GM23338 (cell line): ENCODE results near the gene UBE2C. TPM values are rescaled to one million over a fixed set of nuclear protein-coding genes. Genes with fewer than 3 reads are reported as not detected.
A peak's percentile ranks its signal among the peaks of the same experiment; 100 is the strongest.
"Not testable (repeated sequence)": the region's sequence is repeated elsewhere in the genome, so short reads cannot be mapped to it uniquely, and the experiment has no call there.

Source experiments
- ATAC-seq: fragments of 200-7000 bp; cut with Tn5 transposase; 3 replicates; pipeline ENCODE4 v1.9.1; 2020
- DNase-seq: peaks from one replicate; pipeline ENCODE4 v3.0.0-alpha.2; 2015; ENCODE audit warnings: low spot score
- H2AFZ ChIP-seq: fragments of 200-600 bp; sonication (generic); 2 replicates; pipeline ENCODE4 v1.8.0; 2016; ENCODE audit warnings: antibody characterized with exemption, mild to moderate bottlenecking, moderate library complexity
- H3F3A ChIP-seq: fragments of 200-600 bp; sonication (generic); replicated peaks from 2 replicates; pipeline ENCODE4 v1.8.0; 2017; ENCODE audit warnings: antibody characterized with exemption, mixed run types, low read depth
- H3K27ac ChIP-seq: fragments of 200-600 bp; sonication (generic); 2 replicates; pipeline ENCODE4 v1.6.1; 2016; ENCODE audit warnings: low read depth
- H3K27me3 ChIP-seq: fragments of 200-600 bp; sonication (generic); 2 replicates; pipeline ENCODE4 v1.8.0; 2016; ENCODE audit warnings: mild to moderate bottlenecking, mixed run types, moderate library complexity; ENCODE audit not compliant: insufficient read depth
- H3K36me3 ChIP-seq: fragments of 200-600 bp; sonication (generic); 2 replicates; pipeline ENCODE4 v1.8.0; 2016; ENCODE audit warnings: mild to moderate bottlenecking; ENCODE audit not compliant: insufficient read depth
- H3K4me1 ChIP-seq: fragments of 200-600 bp; sonication (generic); 2 replicates; pipeline ENCODE4 v1.8.0; 2016; ENCODE audit warnings: mild to moderate bottlenecking, moderate library complexity; ENCODE audit not compliant: insufficient read depth
- H3K4me2 ChIP-seq: fragments of 200-600 bp; sonication (generic); 2 replicates; pipeline ENCODE4 v1.7.1; 2017; ENCODE audit warnings: mixed run types
- H3K4me3 ChIP-seq: fragments of 200-600 bp; sonication (generic); 2 replicates; pipeline ENCODE4 v1.6.1; 2016; ENCODE audit warnings: mixed run types
- H3K79me2 ChIP-seq: fragments of 200-600 bp; sonication (generic); replicated peaks from 2 replicates; pipeline ENCODE4 v1.8.0; 2017; ENCODE audit warnings: mild to moderate bottlenecking; ENCODE audit not compliant: insufficient read depth
- H3K9me2 ChIP-seq: fragments of 200-600 bp; sonication (generic); 2 replicates; pipeline ENCODE4 v1.8.0; 2017; ENCODE audit not compliant: insufficient read depth
- H4K20me1 ChIP-seq: fragments of 200-600 bp; sonication (generic); replicated peaks from 2 replicates; pipeline ENCODE4 v1.8.0; 2017; ENCODE audit warnings: mild to moderate bottlenecking; ENCODE audit not compliant: insufficient read depth
- H3K27ac Mint-ChIP-seq: 2 replicates; pipeline ENCODE4 v1.8.0; 2020; ENCODE audit warnings: inconsistent platforms, mild to moderate bottlenecking, moderate library complexity, mixed read lengths
- H3K27me3 Mint-ChIP-seq: 3 replicates; pipeline ENCODE4 v1.8.0; 2022; ENCODE audit warnings: low read depth, mild to moderate bottlenecking, moderate library complexity, mixed read lengths, inconsistent platforms; ENCODE audit not compliant: insufficient read depth, poor library complexity
- H3K36me3 Mint-ChIP-seq: 3 replicates; pipeline ENCODE4 v1.8.0; 2021; ENCODE audit warnings: low read depth, mild to moderate bottlenecking, inconsistent platforms, moderate library complexity, mixed read lengths
- H3K4me1 Mint-ChIP-seq: 3 replicates; pipeline ENCODE4 v1.8.0; 2020; ENCODE audit warnings: mild to moderate bottlenecking, inconsistent platforms, mixed read lengths
- H3K4me3 Mint-ChIP-seq: 3 replicates; pipeline ENCODE4 v1.8.0; 2021; ENCODE audit warnings: moderate library complexity, mild to moderate bottlenecking, inconsistent platforms, mixed read lengths
- H3K9me3 Mint-ChIP-seq: 3 replicates; pipeline ENCODE4 v1.8.0; 2020; ENCODE audit warnings: moderate library complexity, mild to moderate bottlenecking, inconsistent platforms, mixed read lengths
- CREB1 ChIP-seq: fragments of 250-450 bp; sonication (Bioruptor Pico); IDR thresholded peaks from 2 replicates; pipeline ENCODE4 v1.5.0; 2020; ENCODE audit warnings: low read depth, mild to moderate bottlenecking, moderate library complexity
- CTCF ChIP-seq, 2 experiments: fragments of 200-600 bp in 1 of 2; sonication (generic) in 1 of 2; conservative IDR thresholded peaks; 2 replicates each; pipeline versions ENCODE4 v1.5.1 to v1.6.1; 2016 to 2017; ENCODE audit warnings: antibody characterized with exemption in 2 of 2, low read depth in 2 of 2, mild to moderate bottlenecking in 2 of 2, moderate library complexity in 1 of 2
- NANOG ChIP-seq: IDR thresholded peaks from 2 replicates; pipeline ENCODE4 v1.6.1; 2016; ENCODE audit warnings: antibody characterized with exemption, borderline replicate concordance
- POLR2AphosphoS5 ChIP-seq: IDR thresholded peaks from 2 replicates; pipeline ENCODE4 v1.6.1; 2016; ENCODE audit warnings: antibody characterized with exemption, low read depth
- polyA plus RNA-seq: library from polyadenylated mRNA; unstranded; fragments of >200 nt; fragmentation: Nextera tagmentation; extraction: Ambion mirVana; gene quantifications from 2 replicates; pipeline ENCODE4 v1.2.1, GENCODE V29; 2016
- total RNA-seq: library from RNA; depleted of rRNA; stranded (reverse); fragments of >200 nt; shearing (Covaris generic); gene quantifications from 2 replicates; pipeline ENCODE4 v1.2.3, GENCODE V29; 2014

The UBE2C gene
- total and polyA plus RNA-seq, 2 experiments from 2014 or later = 247 to 698 TPM

GRCh38 chr20:45797510-45797909, 14.9 kb upstream of the UBE2C start:
- H3K4me3 ChIP-seq, H2AFZ ChIP-seq, ATAC-seq, H3K4me2 ChIP-seq, H3K9me2 ChIP-seq, H3K27me3 Mint-ChIP-seq, H3K9me3 Mint-ChIP-seq, H3K27ac ChIP-seq, H3K4me3 Mint-ChIP-seq, H4K20me1 ChIP-seq, H3K4me1 Mint-ChIP-seq, H3K27me3 ChIP-seq, H3K27ac Mint-ChIP-seq, H3K79me2 ChIP-seq, DNase-seq, H3F3A ChIP-seq: not testable (repeated sequence)
- H3K36me3 Mint-ChIP-seq = peaks cover 51% of the 10 kb centered on the region
- H3K4me1 ChIP-seq = peaks cover 10% of the 10 kb centered on the region; the same call in 1 of the 2 replicates
- H3K36me3 ChIP-seq = peaks cover 18% of the 10 kb centered on the region

DNA sequence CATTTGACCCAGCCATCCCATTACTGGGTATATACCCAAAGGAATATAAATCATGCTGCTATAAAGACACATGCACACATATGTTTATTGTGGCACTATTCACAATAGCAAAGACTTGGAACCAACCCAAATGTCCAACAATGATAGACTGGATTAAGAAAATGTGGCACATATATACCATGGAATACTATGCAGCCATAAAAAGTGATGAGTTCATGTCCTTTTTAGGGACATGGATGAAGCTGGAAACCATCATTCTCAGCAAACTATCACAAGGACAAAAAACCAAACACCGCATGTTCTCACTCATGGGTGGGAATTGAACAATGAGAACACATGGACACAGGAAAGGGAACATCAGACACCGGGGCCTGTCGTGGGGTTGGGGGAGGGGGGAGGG, 14.5 kb upstream of the UBE2C start:
- H3F3A ChIP-seq, H3K4me2 ChIP-seq, H4K20me1 ChIP-seq, H3K4me3 Mint-ChIP-seq, H3K27ac ChIP-seq, H3K27me3 ChIP-seq, H3K27ac Mint-ChIP-seq, H3K4me1 Mint-ChIP-seq, ATAC-seq, H3K79me2 ChIP-seq, H3K4me1 ChIP-seq, H3K9me3 Mint-ChIP-seq, H3K27me3 Mint-ChIP-seq, H2AFZ ChIP-seq, H3K4me3 ChIP-seq, H3K9me2 ChIP-seq, DNase-seq: not testable (repeated sequence)
- H3K36me3 Mint-ChIP-seq = peaks cover 53% of the 10 kb centered on the region
- H3K36me3 ChIP-seq = peaks cover 18% of the 10 kb centered on the region

DNA sequence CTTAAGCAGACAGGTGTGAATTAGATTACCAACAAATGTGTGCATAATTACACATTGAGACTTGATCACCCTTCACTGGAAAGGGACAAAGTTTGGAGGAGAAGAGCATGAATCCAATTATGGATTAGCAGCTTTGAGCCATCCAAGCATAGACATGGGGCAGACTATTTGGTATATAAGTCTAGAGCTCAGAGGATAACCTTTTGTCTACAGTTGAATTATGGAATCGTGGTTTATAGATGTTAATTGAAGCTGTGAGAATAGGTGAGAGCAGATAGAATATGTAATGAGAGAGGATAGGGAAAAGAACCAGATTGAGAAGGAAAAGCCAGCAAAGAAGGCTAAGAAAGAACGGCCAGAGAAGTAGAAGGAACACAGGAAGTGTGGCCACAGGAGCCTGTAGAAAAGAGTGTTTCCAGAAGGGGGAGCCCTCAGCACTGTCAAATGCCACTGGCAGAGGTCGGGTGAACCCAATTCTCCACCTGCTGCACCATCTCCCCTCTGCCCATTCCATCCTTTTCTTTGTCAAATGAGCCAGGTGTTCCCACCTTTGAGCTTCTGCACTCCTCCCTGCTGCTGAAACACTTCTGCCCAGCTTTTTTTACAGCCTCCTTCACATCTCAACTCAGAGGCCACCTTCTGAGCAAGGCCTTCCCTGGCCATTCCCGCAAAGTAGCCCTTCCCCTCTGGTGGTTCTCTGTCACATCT, 13.4 kb upstream of the UBE2C start:
- Histone ChIP-seq H3K4me1 (peaks cover 7% of the 10 kb centered on the region; the same call in 1 of the 2 replicates), H3K27ac (peak overlapping the region; percentile 83; the same call in 1 of the 2 replicates), H2AFZ (no peak overlapping the region), H3K4me2 (no peak overlapping the region), H3K36me3 (peaks cover 19% of the 10 kb centered on the region), H3K9me2 (no peaks in the 10 kb centered on the region), H4K20me1 (no peaks in the 10 kb centered on the region; the same call in 1 of the 2 replicates), H3K27me3 (no peaks in the 10 kb centered on the region), H3F3A (peaks cover 7% of the 10 kb centered on the region), H3K4me3 (no peak overlapping the region), H3K79me2 (no peaks in the 10 kb centered on the region)
- peaks cover 4% of the 10 kb centered on the region for H3K4me1 Mint-ChIP-seq
- no peaks in the 10 kb centered on the region for H3K9me3 Mint-ChIP-seq
- H3K27ac Mint-ChIP-seq = peak overlapping the region; percentile 66
- TF ChIP-seq NANOG = no peak
- TF ChIP-seq CREB1 = peak; percentile 18; the same call in 1 of the 2 replicates
- TF ChIP-seq CTCF (conservative IDR thresholded peaks at IDR 0.05; ENCODE audit: low read depth in 2 of 2) = peak; percentile 71 to 81
- no peak for TF ChIP-seq POLR2AphosphoS5
- DNase-seq = peak; percentile 90
- no peak overlapping the region for H3K4me3 Mint-ChIP-seq
- no peaks in the 10 kb centered on the region for H3K27me3 Mint-ChIP-seq
- peaks cover 57% of the 10 kb centered on the region for H3K36me3 Mint-ChIP-seq
- ATAC-seq = peak; percentile 99
